Endothelial cell of umbilical vein (primary cell): ENCODE results near the gene VIT.

Experiments
- CTCF ChIP-seq, 2 donors: IDR thresholded peaks; 1 replicate in 1 of 2; 2 replicates in 1 of 2; pipeline ENCODE4 v1.5.1; 2011; ENCODE audit warnings: low read length in 2 of 2, mild to moderate bottlenecking in 2 of 2, moderate library complexity in 2 of 2, control low read depth in 1 of 2, inconsistent platforms in 1 of 2, low read depth in 1 of 2; ENCODE audit not compliant: insufficient read depth in 1 of 2; ENCODE audit errors: extremely low read depth in 1 of 2
- EZH2 ChIP-seq: IDR thresholded peaks from 2 replicates; pipeline ENCODE4 v1.6.1; 2012; ENCODE audit warnings: borderline replicate concordance, low read depth, mild to moderate bottlenecking, moderate library complexity, low read length, inconsistent platforms; ENCODE audit not compliant: severe bottlenecking
- MYC ChIP-seq: IDR thresholded peaks from one replicate; pipeline ENCODE4 v1.6.1; 2011; ENCODE audit warnings: mild to moderate bottlenecking, low read depth, low read length
- POLR2A ChIP-seq: IDR thresholded peaks from 2 replicates; pipeline ENCODE4 v1.6.1; 2012; ENCODE audit warnings: low read depth, mild to moderate bottlenecking, control low read depth, low read length
- POLR2AphosphoS5 ChIP-seq: IDR thresholded peaks from 2 replicates; pipeline ENCODE4 v1.6.1; 2012; ENCODE audit warnings: low read depth, mild to moderate bottlenecking, control low read depth, low read length, moderate library complexity; ENCODE audit not compliant: insufficient read depth

- TF ChIP-seq CTCF (IDR thresholded peaks at IDR 0.05; ENCODE audit: extremely low read depth in 1 of 2, insufficient read depth in 1 of 2, low read depth in 1 of 2, low read length in 2 of 2) (no peak), EZH2 (no peak), POLR2A (no peak), MYC (no peak), POLR2AphosphoS5 (no peak)
Observed at GRCh38 chr2:36808386-36809068, 112.0 kb downstream of the VIT start.
